Adrenal gland (tissue), 5 donors: ENCODE data around the gene CACNA1C.

Experiments
- POLR2A ChIP-seq, 2 donors: fragments of 450-650 bp; IDR thresholded peaks; one replicate each; pipeline ENCODE4 v1.6.1; 2017; ENCODE audit warnings: antibody characterized with exemption in 2 of 2, mild to moderate bottlenecking in 2 of 2, moderate library complexity in 1 of 2
- TF ChIP-seq, protein P1 (sequence below), 6 experiments: fragments of 450-650 bp in 4 of 6; fragments of 200-600 bp in 2 of 6; sonication (generic) in 1 of 6; IDR thresholded peaks; 1 replicate in 5 of 6; 2 replicates in 1 of 6; pipeline versions ENCODE4 v1.5.1 to v1.8.0; 2016 to 2021; ENCODE audit warnings: antibody characterized with exemption in 6 of 6, mild to moderate bottlenecking in 2 of 6, moderate library complexity in 1 of 6
- donor health status: DM: no; HTN: no; CAD: no.

DNA sequence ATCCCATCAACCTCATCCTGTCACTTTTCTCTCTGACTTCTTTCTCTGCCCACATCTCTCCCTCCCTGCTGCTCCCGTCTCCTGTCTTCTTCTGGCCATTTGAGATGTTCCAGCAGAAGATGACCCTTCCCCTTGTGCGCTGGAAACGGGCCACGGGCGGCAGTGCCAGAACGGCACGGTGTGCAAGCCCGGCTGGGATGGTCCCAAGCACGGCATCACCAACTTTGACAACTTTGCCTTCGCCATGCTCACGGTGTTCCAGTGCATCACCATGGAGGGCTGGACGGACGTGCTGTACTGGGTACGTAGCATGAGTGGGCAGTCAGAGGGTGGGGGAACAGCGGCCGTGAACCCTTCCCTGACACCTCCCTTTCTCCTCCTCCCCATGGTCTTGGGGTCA is 440.3 kb downstream of the CACNA1C start:
- TF ChIP-seq, protein P1, sequence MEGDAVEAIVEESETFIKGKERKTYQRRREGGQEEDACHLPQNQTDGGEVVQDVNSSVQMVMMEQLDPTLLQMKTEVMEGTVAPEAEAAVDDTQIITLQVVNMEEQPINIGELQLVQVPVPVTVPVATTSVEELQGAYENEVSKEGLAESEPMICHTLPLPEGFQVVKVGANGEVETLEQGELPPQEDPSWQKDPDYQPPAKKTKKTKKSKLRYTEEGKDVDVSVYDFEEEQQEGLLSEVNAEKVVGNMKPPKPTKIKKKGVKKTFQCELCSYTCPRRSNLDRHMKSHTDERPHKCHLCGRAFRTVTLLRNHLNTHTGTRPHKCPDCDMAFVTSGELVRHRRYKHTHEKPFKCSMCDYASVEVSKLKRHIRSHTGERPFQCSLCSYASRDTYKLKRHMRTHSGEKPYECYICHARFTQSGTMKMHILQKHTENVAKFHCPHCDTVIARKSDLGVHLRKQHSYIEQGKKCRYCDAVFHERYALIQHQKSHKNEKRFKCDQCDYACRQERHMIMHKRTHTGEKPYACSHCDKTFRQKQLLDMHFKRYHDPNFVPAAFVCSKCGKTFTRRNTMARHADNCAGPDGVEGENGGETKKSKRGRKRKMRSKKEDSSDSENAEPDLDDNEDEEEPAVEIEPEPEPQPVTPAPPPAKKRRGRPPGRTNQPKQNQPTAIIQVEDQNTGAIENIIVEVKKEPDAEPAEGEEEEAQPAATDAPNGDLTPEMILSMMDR (IDR thresholded peaks at IDR 0.05), result no peak
- TF ChIP-seq POLR2A (IDR thresholded peaks at IDR 0.05), result no peak
